Transverse colon (tissue), 4 donors: ENCODE data around the gene ZNF521. TPM values are rescaled to one million over a fixed set of nuclear protein-coding genes. Genes with fewer than 3 reads are reported as not detected.

ENCODE experiments used
- DNase-seq: peaks from one replicate; pipeline ENCODE4 v3.0.0-alpha.2; 2019
- H3K27ac ChIP-seq, 4 donors: fragments of 200-600 bp; sonication (generic); 2 replicates each; pipeline ENCODE4 v1.5.1; 2016 to 2018; ENCODE audit warnings: inconsistent platforms in 4 of 4
- H3K27me3 ChIP-seq: fragments of 200-600 bp; sonication (generic); 2 replicates; pipeline ENCODE4 v1.5.1; 2017; ENCODE audit warnings: inconsistent platforms
- H3K36me3 ChIP-seq, 4 donors: fragments of 200-600 bp; sonication (generic); 2 replicates each; pipeline ENCODE4 v1.5.1; 2017 to 2019; ENCODE audit warnings: inconsistent platforms in 4 of 4
- H3K4me1 ChIP-seq, 4 donors: fragments of 200-600 bp; sonication (generic); 2 replicates each; pipeline ENCODE4 v1.5.1; 2017 to 2020; ENCODE audit warnings: inconsistent platforms in 4 of 4
- H3K4me3 ChIP-seq, 4 donors: fragments of 200-600 bp; sonication (generic); 1 replicate in 1 of 4; 2 replicates in 3 of 4; pipeline versions ENCODE4 v1.5.1 to v1.6.1; 2017 to 2019; ENCODE audit warnings: inconsistent platforms in 4 of 4
- H3K9me3 ChIP-seq, 2 donors: fragments of 200-600 bp; sonication (generic); 2 replicates each; pipeline ENCODE4 v1.5.1; 2017 to 2019; ENCODE audit warnings: inconsistent platforms in 2 of 2
- CTCF ChIP-seq, 5 experiments: fragments of 200-600 bp in 3 of 5; fragments of 450-650 bp in 2 of 5; sonication (generic) in 3 of 5; IDR thresholded peaks; 1 replicate in 2 of 5; 2 replicates in 3 of 5; pipeline ENCODE4 v1.5.1; 2016 to 2017; ENCODE audit warnings: antibody characterized with exemption in 5 of 5, inconsistent platforms in 3 of 5, mild to moderate bottlenecking in 2 of 5, moderate library complexity in 1 of 5
- EP300 ChIP-seq: sonication (generic); formaldehyde crosslinking; IDR thresholded peaks from one replicate; pipeline ENCODE4 v1.6.1; 2017; ENCODE audit warnings: antibody characterized with exemption, low read depth
- POLR2A ChIP-seq: fragments of 450-650 bp; IDR thresholded peaks from one replicate; pipeline ENCODE4 v1.6.1; 2016; ENCODE audit warnings: antibody characterized with exemption, mild to moderate bottlenecking, moderate library complexity
- POLR2AphosphoS5 ChIP-seq, 3 donors: sonication (generic); formaldehyde crosslinking; IDR thresholded peaks; one replicate each; pipeline ENCODE4 v1.6.1; 2016; ENCODE audit warnings: antibody characterized with exemption in 3 of 3
- WGBS, 2 donors: methylation state at CpG; one replicate each; pipeline ENCODE4 v1.1.5; 2018; ENCODE audit warnings: low coverage in 1 of 2; 5-methylcytosine and 5-hydroxymethylcytosine counted together
- in situ Hi-C, 4 donors: fragments of 200-750 bp; cut with MboI; loops; one replicate each; pipeline versions ENCODE4 v1.15.0 to v1.15.1; 2017; ENCODE audit warnings: low sequenced_read_pairs in 3 of 4, low pct_ligation_motif_present in 1 of 4, low pct_unique_long_range_greater_than_20kb in 1 of 4
- intact Hi-C: fragments of 100-400 bp; cut with DNase I; formaldehyde crosslinking; loops from one replicate; pipeline ENCODE4 v1.15.1; 2023; ENCODE audit warnings: low total_unique reads
- total RNA-seq, 4 donors: library from RNA; depleted of rRNA; stranded (reverse); fragments of >200 nt; gene quantifications; one replicate each; pipeline ENCODE4 v1.1.0, GENCODE V29; 2016

The ZNF521 gene
- total RNA-seq, 4 donors from 2014 or later = 6.4 to 29.5 (median 9.0) TPM

- in situ Hi-C loops = loop anchor here in 1 of 4 donors (25.0 kb wide), 1 partner anchor 91 kb away; no protein-coding TSS in a partner anchor
- TF ChIP-seq POLR2AphosphoS5 (IDR thresholded peaks at IDR 0.05) (no peak), POLR2A (no peak), CTCF (IDR thresholded peaks at IDR 0.05) (no peak)
- DNase-seq = no peak
- H3K9me3 ChIP-seq = no peaks in the 10 kb centered on the region
- H3K27ac ChIP-seq = no peak overlapping the region
- intact Hi-C loops = loop anchor here (5.0 to 10.0 kb wide), 2 partner anchors 152 to 956 kb away; partner anchors contain the start of gene OSBPL1A
- WGBS, 2 donors = 42 to 49% methylated on average over 4 of the region's 4 CpGs
- peaks cover 0 to 23% (median 12%) of the 10 kb centered on the region in 4 donors for H3K4me1 ChIP-seq
- H3K36me3 ChIP-seq = no peaks in the 10 kb centered on the region
- H3K4me3 ChIP-seq = no peak overlapping the region
- H3K27me3 ChIP-seq = peaks cover 74% of the 10 kb centered on the region
These were observed 1.1 kb upstream of the ZNF521 start for GRCh38 chr18:25353080-25353479.

GRCh38 chr18:25352629-25353005 lies 651 bp upstream of the ZNF521 start:
- no peak for TF ChIP-seq POLR2AphosphoS5 (IDR thresholded peaks at IDR 0.05)
- TF ChIP-seq EP300 = no peak
- TF ChIP-seq CTCF (IDR thresholded peaks at IDR 0.05) = no peak
- TF ChIP-seq POLR2A = no peak
- H3K9me3 ChIP-seq = no peaks in the 10 kb centered on the region
- peaks cover 0 to 23% (median 12%) of the 10 kb centered on the region in 4 donors for H3K4me1 ChIP-seq
- in situ Hi-C loops (loop anchor here in 1 of 4 donors (25.0 kb wide), 1 partner anchor 90 kb away; no protein-coding TSS in a partner anchor), intact Hi-C loops (loop anchor here (5.0 to 10.0 kb wide), 2 partner anchors 152 to 955 kb away; partner anchors contain the start of gene OSBPL1A)
- peaks cover 79% of the 10 kb centered on the region for H3K27me3 ChIP-seq
- H3K4me3 ChIP-seq = peak overlapping the region in 3 of 4 donors; percentile 9 to 28 (median 19)
- peak overlapping the region in 1 of 4 donors; percentile 45 for H3K27ac ChIP-seq
- no peak for DNase-seq
- 1% methylated on average over 6 of the region's 6 CpGs for WGBS, 2 donors
- no peaks in the 10 kb centered on the region for H3K36me3 ChIP-seq

- no peaks in the 10 kb centered on the region for H3K36me3 ChIP-seq
- in situ Hi-C loops = loop anchor here in 1 of 4 donors (25.0 kb wide), 1 partner anchor 89 kb away; no protein-coding TSS in a partner anchor
- H3K9me3 ChIP-seq = no peaks in the 10 kb centered on the region
- peaks cover 0 to 23% (median 12%) of the 10 kb centered on the region in 4 donors for H3K4me1 ChIP-seq
- peak overlapping the region; percentile 74 to 87 (median 86) for H3K27ac ChIP-seq
- DNase-seq = no peak
- peak overlapping the region; percentile 59 to 85 (median 67) for H3K4me3 ChIP-seq
- TF ChIP-seq POLR2A = no peak
- TF ChIP-seq POLR2AphosphoS5 (IDR thresholded peaks at IDR 0.05) = no peak
- TF ChIP-seq CTCF (IDR thresholded peaks at IDR 0.05) = no peak
- TF ChIP-seq EP300 = no peak
- H3K27me3 ChIP-seq = peaks cover 91% of the 10 kb centered on the region
- WGBS, 2 donors = 0 to 1% methylated on average over 12 to 20 of the region's 20 CpGs
- intact Hi-C loops = loop anchor here (5.0 to 10.0 kb wide), 2 partner anchors 153 to 954 kb away; partner anchors contain the start of gene OSBPL1A
These were observed 638 bp downstream of the ZNF521 start for GRCh38 chr18:25351280-25351775.

- in situ Hi-C loops = loop anchor here in 1 of 4 donors (25.0 kb wide), 1 partner anchor 88 kb away; no protein-coding TSS in a partner anchor
- H3K4me3 ChIP-seq = peak overlapping the region; percentile 47 to 85 (median 64)
- H3K36me3 ChIP-seq = no peaks in the 10 kb centered on the region
- H3K27me3 ChIP-seq = peaks cover 92% of the 10 kb centered on the region
- H3K9me3 ChIP-seq = no peaks in the 10 kb centered on the region
- intact Hi-C loops = loop anchor here (5.0 to 10.0 kb wide), 2 partner anchors 154 to 953 kb away; partner anchors contain the start of gene OSBPL1A
- DNase-seq = peak; percentile 12
- peak overlapping the region; percentile 74 to 87 (median 86) for H3K27ac ChIP-seq
- 2 to 5% methylated on average over 14 to 75 of the region's 76 CpGs for WGBS, 2 donors
- peaks cover 0 to 23% (median 12%) of the 10 kb centered on the region in 4 donors for H3K4me1 ChIP-seq
- TF ChIP-seq POLR2A (no peak), POLR2AphosphoS5 (IDR thresholded peaks at IDR 0.05) (peak in 1 of 3 donors; percentile 20)
These were observed 1.3 kb downstream of the ZNF521 start for GRCh38 chr18:25350489-25351251.
